Panc1 (cell line): ENCODE measurements around the gene CEBPZ.

Source experiments
- REST ChIP-seq, 2 experiments: IDR thresholded peaks; 2 replicates each; pipeline ENCODE4 v1.6.1; 2011 to 2012; ENCODE audit warnings: low read depth in 2 of 2, control low read depth in 1 of 2, low read length in 1 of 2, mild to moderate bottlenecking in 1 of 2, moderate library complexity in 1 of 2; ENCODE audit not compliant: insufficient read depth in 1 of 2
- TF ChIP-seq, protein P1 (sequence below): fragments of 450-650 bp; IDR thresholded peaks from 2 replicates; pipeline ENCODE4 v1.5.1; 2017; ENCODE audit warnings: mild to moderate bottlenecking

DNA sequence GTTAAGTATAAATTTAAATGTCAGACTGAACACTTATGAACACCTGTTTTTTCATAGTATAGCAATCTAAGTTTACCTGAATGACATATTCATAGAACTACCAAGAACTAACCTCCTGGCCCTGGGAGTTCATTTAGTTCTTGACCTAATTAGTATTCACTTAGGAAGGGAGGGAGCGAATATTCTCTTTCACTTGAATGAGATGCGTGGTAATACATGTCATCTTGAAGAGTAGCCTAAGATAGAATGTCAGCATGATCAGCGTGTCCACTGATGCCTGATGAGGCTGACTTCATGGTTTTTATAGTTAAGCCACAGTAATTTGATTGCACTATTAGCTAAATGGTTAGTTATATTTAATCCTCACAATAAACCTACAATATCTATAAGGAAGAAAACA, 13.4 kb upstream of the CEBPZ start:
- TF ChIP-seq, protein P1, sequence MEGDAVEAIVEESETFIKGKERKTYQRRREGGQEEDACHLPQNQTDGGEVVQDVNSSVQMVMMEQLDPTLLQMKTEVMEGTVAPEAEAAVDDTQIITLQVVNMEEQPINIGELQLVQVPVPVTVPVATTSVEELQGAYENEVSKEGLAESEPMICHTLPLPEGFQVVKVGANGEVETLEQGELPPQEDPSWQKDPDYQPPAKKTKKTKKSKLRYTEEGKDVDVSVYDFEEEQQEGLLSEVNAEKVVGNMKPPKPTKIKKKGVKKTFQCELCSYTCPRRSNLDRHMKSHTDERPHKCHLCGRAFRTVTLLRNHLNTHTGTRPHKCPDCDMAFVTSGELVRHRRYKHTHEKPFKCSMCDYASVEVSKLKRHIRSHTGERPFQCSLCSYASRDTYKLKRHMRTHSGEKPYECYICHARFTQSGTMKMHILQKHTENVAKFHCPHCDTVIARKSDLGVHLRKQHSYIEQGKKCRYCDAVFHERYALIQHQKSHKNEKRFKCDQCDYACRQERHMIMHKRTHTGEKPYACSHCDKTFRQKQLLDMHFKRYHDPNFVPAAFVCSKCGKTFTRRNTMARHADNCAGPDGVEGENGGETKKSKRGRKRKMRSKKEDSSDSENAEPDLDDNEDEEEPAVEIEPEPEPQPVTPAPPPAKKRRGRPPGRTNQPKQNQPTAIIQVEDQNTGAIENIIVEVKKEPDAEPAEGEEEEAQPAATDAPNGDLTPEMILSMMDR: no peak
- no peak for TF ChIP-seq REST (IDR thresholded peaks at IDR 0.05; ENCODE audit: insufficient read depth in 1 of 2, low read depth in 2 of 2, low read length in 1 of 2)
